HG03439 (cell line): ENCODE results near the gene RAB17.

ENCODE experiments used
- ATAC-seq: cut with Tn5 transposase; IDR thresholded peaks from one replicate; pipeline ENCODE4 v1.9.1; 2021; ENCODE audit warnings: mild to moderate bottlenecking, moderate library complexity; ENCODE audit not compliant: unreplicated experiment

The RAB17 gene

DNA sequence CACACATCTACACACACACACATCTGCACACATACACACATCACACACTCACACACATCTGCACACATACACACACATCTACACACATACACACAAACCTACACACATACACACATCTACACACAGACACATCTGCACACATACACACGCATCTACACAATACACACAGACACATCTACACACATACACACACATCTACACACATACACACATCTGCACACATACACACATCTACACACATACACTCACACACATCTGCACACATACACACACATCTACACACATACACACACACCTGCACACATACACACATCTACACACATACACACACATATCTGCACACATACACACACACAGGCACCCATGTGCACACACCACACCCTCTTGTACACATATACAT lies 24.6 kb downstream of the RAB17 start:
- no peak for ATAC-seq

DNA sequence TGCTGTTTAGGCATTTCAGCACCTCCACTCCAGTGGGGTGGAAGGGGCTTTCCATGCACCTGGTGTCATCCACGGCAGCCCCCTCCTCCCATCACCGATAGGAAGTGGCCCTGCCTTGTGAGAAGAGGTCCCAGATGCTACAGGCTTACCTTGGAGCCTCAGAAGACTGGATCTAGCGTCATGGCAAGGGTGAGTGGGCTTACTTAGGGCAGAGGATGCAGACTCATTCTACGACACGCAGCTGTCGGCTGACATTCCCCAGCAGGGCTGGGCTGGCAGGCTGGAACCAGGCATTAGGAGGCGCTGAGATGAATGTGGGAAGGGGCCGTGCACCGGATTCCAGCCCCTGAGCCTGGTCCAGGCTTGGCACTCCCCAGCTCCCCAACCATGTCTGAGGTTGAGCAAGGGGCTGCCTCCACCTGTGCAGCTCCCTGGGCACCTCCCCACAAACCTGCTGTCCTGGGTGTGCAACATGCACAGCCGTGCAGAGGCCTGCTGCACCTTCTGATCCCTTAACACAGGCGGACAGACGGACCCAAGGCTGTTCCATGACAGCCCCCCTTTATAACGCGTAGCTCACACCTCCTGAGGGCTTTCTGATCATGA lies 25.9 kb downstream of the RAB17 start:
- ATAC-seq, result no peak

DNA sequence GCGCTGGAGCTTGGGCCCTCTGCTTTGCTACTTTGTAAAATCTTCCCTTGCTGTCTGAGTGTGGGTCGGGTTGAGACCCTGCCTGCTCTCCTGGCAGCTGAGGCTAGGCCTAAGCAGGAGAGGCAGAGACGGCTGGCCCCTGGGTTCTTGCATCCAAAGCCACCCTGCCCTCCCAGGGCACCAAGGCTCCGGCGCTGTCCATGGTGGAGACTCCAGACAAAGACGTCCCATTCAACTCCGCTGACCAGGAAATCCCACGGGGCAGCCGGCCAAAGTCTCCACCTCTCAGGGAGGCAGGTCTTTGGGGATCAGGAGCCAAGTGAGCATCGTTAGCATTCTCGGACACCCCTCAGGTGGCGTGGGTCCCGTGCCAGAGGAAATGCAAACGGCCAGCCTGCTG lies 26.7 kb downstream of the RAB17 start:
- no peak for ATAC-seq

DNA sequence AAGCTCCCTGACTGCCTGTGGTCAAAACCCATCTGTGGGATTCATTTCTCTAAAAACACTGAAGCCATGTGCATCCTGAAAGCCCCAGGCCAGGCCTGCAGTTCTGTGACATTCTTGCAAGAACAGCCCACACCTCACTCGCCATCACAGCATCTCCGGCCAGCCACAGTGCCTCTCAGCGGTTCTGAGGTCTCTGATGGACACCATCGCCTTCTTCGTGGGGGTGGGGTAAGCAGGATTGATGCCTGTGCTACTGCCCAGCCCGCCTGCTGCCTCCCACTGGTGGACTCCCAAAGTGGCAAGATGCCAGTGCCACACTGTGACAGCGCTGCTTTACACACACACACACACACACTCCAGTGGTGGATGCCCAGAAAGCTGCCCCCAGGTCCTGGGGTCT lies 29.3 kb downstream of the RAB17 start:
- ATAC-seq, result no peak

DNA sequence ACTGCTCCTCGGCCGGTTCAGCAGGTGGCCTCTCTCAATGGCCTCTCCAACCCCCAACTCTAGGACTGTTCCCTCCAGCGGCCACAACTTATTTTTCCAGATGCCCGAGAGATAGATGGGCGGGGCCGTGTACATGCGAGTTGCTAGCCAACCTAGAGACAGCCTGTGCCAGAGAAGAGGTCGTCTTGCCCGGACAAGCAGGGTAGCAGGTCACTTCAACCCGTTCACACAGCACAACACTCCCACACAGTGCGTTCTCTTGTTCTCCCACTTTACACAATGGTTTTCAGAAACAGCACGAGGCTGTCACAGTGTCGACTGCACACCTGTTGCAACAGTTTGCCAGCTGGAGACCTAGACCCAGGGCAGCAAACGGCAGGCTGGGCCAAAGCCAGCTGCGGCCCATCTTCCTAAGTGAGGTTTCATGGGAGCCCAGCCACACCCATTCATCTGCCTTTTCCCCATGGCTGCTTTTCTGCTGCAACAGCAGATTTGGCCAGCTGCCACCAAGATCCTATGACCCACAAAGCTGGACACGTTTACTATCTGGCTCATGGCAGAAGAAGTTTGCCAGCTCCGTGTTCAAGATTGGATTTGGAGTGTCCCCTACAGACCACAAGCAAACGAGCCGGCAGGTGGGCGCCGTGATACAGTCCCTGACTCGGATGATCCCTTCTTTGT lies 31.4 kb downstream of the RAB17 start:
- no peak for ATAC-seq

DNA sequence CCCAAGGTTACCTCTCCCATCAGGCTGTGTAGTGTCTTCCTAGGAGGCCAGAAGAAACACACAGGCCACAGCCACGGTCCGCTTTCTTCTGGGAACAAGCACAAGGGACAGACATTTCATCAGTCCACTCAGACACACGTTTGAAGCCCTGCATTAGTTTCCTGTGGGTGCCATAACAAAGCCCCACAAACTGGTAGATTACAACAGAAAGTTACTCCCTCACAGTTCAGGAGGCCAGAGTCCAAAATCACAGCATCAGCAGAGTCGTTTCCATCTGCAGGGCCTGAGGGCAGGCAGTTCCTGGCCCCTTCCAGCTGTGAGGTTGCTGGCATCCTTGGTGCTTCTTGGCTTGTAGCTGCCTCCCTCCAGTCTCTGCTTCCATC lies 32.9 kb downstream of the RAB17 start:
- peak; percentile 23 for ATAC-seq

DNA sequence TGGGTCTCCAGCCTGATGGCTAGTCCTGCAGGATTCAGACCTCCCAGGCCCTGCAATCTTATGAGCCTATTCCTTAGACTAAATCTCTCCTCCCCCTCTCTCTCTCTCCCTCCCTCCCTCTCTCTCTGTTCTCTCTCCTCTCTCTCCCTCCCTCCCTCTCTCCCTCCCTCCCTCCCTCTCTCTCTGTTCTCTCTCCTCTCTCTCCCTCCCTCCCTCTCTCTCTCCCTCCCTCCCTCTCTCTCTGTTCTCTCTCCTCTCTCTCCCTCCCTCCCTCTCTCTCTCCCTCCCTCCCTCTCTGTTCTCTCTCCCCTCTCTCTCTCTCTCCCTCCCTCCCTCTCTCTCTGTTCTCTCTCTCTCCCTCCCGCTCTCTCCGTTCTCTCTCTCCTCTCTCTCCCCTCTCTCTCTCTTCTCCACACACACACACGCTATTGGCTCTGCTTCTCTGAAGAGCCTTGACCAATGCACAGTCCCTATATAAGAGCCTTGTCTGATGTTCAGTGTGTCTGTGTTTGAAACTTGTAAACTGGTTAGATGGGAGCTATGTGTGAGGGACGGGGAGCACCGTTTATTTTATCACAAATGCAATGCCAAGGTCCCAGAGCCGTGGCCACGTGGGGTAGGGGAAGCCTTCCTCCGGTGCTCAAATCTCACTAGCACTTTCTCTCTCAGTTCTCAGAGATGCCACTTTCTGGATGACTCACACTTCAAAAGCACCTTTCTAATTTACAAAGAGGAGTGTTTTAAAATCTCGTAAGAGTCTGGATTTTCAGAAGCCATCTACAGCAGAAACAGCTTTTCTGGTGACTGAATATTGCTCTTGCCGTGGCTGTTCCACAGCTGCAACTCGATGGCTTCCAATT lies 33.5 kb downstream of the RAB17 start:
- ATAC-seq, result peak; percentile 94

DNA sequence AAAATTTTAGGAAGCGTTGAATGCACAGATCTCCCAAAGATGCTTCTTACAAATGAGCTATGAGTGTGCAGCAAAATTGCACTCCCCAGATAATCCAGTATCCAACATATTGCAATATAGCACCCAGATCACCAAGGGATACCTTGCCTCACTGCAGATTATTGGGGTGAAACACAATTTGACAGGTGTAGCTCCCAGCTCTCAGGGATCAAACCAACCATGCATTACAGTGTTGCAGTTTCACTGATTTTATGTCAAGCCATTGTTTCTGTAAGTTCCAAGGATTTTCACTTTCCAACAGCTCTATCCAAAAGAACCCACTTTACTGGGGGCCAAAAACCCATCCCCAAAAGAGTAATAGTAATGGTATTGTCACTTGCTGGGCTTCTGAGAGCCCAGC lies 35.0 kb downstream of the RAB17 start:
- no peak for ATAC-seq

DNA sequence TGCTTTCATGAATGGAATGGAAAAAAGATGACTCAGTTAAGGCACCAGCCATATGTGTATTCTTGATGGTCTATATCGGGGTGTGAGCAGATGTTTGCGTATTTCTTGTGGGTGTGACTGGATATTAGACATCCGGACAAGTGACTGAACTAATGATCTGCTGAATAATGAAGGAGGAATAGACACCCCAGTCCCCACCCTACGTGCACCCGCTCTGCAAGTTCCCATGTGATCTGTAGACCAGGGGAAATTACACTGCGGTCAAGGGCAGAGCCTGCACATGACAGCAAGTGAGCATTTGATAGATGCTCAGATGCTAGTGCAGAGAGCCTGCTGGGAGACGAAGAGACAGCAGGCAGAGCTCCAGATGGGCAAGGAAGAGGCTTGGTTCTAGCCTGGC lies 36.6 kb downstream of the RAB17 start:
- no peak for ATAC-seq

DNA sequence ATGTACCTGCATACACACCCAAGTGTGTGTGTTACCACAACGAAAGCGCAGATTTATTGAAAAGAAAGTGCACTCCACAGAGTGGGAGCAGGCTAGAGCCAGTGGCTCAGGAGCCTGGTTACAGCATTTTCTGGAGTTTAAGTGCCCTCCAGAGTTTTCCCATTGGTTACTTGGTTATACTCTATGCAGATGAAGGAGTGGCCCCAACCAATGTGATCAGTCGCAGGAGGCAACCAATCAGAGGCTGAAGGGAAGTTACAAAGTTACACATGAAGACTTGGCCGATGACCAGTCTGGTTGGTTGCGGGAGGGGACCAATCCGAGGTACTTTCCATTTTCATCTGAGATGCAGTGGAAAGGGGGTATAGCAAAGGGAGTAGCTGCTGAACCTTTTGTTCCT lies 37.6 kb downstream of the RAB17 start:
- no peak for ATAC-seq

DNA sequence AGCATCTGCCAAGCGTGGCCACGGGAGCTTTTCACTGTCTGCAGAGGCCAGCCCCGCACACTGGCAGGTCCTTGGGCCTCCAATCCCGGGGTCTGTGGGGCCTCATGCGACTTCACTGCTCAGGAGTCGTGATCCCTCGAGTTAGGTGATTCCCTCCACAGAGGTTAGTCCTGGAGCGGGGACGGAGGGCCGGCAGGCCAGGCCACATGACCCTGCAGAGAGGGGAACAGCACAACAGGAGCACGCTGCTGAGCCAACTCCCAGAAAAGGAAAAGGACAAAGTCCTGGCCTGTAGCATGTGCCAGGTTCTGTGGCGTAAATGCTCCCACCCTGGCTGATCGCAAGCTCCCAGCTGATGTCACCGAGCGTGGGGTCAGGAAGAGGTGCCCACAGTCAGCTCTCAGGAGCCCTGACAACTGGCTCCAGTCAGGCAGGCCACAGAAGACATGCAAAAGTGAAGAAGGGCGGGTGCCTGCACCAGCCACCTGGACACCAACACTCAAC lies 39.4 kb downstream of the RAB17 start:
- no peak for ATAC-seq

DNA sequence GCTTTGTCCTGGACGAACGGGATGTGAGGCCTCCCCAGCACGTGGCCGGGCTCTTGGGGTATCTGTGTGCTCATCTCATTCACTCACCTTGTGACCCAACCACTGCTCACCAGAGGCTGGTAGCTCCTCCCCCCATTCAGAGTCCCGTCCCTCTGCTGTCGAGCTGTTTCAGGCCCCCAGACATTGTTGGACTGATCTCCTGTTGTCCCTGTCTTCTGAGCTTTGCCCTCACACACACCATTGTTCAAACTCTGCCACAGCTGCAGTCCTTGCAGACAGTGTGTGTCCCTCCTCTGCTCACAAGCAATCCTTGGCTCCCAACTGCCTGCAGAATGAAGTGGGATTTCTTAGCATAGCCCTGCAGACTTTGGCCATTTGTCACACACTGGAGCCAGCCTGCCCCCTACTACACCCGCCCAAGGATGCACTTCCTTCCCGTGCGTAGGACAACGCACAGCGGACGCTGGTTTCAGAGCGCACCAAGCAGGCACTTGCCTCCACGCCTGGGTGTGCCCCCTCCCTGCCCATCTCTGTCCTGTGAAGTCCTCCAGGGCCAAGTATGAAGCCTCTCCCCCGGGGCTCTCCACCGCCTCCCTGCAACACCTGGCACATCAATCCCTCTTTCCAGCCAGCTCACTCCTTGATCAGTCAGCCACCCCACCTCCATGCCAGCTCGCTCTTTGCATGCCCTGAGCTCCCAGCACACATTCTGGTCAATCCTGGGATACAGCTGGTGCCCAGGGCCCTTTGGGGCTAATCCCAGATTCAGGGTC lies 40.7 kb downstream of the RAB17 start:
- no peak for ATAC-seq

DNA sequence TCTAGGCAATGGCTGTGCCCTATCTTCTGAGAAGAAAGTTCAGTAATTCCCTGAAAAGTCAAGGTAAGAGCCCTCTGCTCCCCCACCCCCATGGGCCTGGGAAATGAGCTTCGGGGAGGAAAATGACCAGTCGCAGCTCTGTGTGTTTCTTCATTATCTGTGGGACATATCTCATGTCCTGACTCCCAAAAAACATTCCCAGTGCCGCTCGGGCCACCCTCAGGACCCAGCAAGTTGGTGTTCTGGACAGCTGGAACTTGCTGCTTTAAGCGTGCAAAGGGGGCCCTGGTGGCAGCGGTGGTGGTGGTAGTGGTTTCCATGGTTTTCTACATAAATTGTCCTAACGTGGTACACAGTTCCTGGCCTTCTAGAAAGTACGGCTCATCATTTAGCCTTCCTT lies 41.3 kb downstream of the RAB17 start:
- no peak for ATAC-seq

DNA sequence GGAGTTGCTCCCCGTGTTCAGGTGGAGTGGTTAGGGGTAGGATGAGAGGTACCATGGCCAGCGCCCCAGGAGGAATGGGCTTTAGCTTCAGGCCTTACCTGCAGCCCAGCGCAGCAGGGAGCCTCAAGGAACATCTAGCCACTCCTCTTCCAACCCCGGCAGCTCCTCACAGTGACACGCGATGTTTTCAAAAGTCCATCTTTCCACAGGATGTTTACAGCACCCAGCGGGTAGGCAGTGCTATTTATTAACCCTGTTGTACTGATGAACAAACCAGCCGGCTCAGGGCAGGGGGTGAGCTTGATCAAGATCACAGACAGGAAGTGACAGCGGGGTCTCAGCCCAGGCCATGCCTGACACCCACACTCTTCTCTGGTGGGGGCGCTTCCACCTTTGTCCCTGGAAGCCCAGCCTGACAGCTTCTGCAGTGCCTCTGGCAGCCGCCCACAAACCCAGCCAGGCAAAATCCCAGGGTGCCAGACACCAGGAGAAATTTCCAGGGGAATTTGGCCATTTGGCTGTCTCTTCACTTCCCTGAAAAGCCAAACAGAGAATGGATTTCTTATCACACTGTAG lies 42.6 kb downstream of the RAB17 start:
- no peak for ATAC-seq

DNA sequence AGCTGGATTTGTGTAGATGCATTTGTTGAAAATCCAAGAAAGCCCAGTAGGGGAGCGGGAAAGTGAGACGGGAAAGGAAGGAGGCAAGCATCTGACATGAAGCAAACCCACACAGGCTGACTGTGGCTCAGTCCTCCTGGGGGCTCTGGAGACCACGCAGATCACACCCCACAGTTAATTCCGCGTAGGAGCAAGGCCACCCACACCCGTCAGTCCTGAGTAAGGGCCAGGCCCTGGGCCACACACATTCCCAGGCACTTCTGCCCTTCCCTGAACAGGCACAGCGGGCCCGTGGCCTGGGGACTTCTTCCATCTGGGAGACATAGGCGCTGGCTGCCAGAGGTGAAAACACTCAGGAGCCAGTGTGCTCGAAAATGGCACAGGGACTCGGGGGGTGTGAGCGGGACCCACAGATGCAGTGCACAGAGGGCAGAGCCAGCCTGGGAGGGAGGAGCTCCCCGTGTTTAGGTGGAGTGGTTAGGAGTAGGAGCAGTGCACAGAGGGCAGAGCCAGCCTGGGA lies 43.6 kb downstream of the RAB17 start:
- ATAC-seq, result no peak

DNA sequence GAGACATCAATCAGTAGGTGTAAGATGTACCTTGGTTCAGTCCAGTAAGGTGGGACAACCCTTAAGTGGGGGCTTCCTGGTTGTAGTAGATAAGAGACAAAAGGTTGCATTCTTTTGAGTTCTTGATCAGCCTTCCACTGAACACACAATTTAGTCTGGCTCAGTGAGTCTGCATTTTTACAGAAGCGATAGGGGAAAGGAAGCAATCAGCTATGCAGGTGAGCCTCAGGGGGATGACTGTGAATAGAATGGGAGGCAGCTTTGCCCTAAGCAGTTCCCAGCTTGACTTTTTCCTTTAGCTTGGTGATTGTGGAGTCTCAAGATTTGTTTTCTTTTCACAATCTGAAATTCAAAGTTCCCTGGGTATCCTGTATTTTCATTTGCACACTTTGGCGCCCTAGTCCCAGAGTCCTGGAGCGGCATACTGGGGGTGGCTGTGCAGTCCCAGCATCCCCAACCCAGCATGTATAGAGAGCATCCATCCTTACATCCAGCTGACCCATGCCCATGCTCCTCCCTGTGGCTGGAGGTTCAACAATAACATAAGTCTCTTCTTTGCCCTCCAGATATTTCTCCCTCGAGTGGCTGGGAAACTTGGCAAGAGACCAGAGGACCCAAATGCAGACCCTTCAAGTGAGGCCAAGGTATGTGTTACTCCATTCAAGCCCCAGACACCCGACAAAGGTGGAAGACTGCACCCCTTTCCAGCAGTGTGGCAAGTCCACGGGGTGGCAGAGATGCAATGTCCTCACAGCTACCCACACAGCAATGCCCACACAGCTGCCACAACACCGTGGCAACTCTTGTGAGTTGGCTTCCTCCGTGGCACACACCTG lies 44.3 kb downstream of the RAB17 start:
- ATAC-seq, result no peak

DNA sequence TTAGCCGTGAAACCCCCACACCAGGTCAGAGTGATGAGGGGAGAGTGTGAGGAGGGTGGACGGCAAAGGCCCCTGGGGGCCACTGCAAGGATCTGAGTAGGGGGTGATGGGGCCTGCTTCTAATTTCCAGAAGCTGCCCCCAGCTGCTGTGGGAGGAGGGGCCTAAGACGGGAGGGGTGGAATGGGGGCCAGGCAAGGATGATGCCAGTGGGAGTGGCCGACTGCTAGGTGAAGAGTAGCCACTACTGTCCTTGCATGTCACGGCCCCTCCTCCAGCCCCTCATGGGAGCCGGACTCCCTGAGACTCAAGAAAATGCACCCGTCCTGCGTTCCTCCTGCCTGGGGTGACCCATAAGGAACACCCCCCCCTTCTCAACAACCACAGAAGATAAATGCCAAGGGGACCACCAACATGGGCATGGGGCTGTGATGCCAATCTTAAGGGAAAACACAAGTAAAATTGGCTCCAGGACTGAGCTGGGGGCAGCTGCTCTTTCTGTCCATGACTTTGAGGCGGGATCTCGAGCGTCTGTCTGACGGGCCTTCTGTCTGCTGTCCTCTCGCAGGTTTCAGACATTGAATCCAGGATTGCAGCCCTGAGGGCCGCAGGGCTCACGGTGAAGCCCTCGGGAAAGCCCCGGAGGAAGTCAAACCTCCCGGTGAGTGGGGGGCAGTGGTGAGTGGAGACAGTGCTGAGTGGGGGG lies 48.4 kb downstream of the RAB17 start:
- ATAC-seq, result no peak

DNA sequence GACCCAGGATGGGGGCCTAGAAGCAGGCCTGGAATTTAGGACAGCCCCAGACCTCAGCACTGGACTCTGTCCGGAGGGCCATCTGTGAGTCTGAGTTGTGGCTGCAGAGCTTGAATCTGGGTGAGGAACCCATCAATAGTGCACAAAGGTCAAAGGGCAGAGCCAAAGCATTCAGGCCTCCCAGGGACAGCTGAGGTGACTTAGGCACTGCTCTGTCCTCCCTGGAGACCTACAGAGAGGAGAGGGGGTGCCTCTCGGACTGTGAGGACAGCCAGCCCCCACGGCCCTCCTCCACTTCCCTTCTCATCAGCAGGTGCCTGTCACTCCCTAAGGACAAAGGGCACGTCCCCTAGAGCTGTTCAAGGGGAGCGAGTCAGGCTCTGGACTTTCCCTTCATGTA lies 49.3 kb downstream of the RAB17 start:
- no peak for ATAC-seq

DNA sequence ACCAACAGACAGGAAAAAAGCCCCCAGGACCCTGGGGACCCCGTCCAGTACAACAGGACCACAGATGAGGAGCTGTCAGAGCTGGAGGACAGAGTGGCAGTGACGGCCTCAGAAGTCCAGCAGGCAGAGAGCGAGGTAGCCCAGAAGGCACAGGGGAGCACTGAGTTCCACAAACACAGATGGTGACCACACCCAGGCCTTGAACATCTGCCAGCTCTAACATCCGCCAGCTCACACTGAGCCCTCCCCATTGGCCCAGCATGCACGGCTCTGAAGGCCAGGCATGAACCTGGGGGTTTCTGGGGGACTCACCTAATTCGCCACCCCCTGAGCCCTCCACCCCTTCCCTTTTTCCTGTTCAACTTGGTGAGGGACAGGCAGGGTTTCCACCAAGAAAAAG lies 49.7 kb downstream of the RAB17 start:
- no peak for ATAC-seq
